RWPE2 (cell line): ENCODE measurements around the gene CBY1.

Experiments
- ATAC-seq: fragments of 200-7000 bp; cut with Tn5 transposase; 3 replicates; pipeline ENCODE4 v1.9.1; 2021; ENCODE audit warnings: low read depth
- DNase-seq: peaks from one replicate; pipeline ENCODE4 v3.0.0-alpha.2; 2020; ENCODE audit warnings: low spot score
- H3K27ac ChIP-seq: fragments of 450-650 bp; 2 replicates; pipeline ENCODE4 v1.5.1; 2017; ENCODE audit warnings: mild to moderate bottlenecking; ENCODE audit not compliant: poor library complexity, severe bottlenecking
- H3K27me3 ChIP-seq: fragments of 250-450 bp; sonication (Bioruptor Pico); 2 replicates; pipeline ENCODE4 v1.5.1; 2021; ENCODE audit warnings: mild to moderate bottlenecking, moderate library complexity; ENCODE audit not compliant: insufficient read depth, poor library complexity, severe bottlenecking
- H3K36me3 ChIP-seq: fragments of 250-450 bp; sonication (Bioruptor Pico); 2 replicates; pipeline ENCODE4 v1.5.1; 2020; ENCODE audit warnings: low read depth, mild to moderate bottlenecking, moderate library complexity
- H3K4me1 ChIP-seq: fragments of 250-450 bp; sonication (Bioruptor Pico); 2 replicates; pipeline ENCODE4 v1.5.1; 2021; ENCODE audit warnings: mild to moderate bottlenecking, moderate library complexity; ENCODE audit not compliant: insufficient read depth, poor library complexity, severe bottlenecking
- H3K4me3 ChIP-seq: fragments of 250-450 bp; sonication (Bioruptor Pico); 2 replicates; pipeline ENCODE4 v1.5.1; 2021; ENCODE audit warnings: mild to moderate bottlenecking, moderate library complexity; ENCODE audit not compliant: severe bottlenecking
- H3K9me3 ChIP-seq: fragments of 250-450 bp; sonication (Bioruptor Pico); 2 replicates; pipeline ENCODE4 v1.5.1; 2021; ENCODE audit warnings: mild to moderate bottlenecking, moderate library complexity; ENCODE audit not compliant: severe bottlenecking
- TF ChIP-seq, protein P1 (sequence below): fragments of 450-650 bp; IDR thresholded peaks from one replicate; pipeline ENCODE4 v1.5.1; 2017; ENCODE audit warnings: mild to moderate bottlenecking, moderate library complexity; ENCODE audit not compliant: poor library complexity, severe bottlenecking

CBY1 gene

DNA sequence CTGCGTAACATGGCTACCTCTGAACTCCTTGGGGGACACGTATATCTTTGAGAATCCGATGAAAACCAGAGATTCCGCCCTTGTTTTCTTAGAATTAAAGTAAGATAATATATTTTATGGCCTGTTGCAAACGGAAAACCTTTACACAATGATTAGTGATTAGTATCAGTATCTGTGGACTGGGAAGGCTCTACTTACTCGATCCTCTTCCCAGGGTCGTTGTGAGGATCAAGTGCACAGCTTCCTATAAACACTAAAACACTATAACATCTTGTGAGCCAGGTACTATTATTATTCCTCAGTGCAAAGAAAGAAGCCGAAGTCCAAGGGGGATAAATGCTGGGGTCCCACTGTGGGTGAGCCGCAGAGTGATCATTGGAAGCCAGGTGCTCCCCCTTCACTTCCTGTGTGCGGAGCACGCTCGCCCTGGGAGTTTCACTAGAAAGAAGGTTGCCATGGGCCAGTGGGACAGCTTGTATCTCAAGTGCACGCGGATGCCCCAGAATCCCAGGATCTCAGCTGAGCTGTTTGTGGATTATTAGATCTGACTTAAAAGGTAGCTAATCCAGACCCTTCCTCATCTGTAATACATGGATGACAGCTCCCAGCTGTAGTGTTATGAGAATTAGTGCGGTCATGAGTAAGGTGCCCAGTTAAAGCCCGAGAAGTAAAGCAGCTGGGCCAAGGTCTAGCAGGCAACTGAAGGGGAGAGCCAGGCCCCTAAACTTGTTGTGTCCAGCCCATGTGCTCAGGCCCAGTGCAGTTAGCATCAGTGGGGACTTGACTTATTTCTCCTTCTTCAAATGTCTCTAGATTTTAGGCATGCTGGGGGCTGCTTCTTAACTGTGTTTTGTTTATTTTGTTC is 839 bp downstream of the CBY1 start:
- Histone ChIP-seq H3K36me3 (peaks cover 23% of the 10 kb centered on the region), H3K27ac (peak overlapping the region; percentile 62), H3K4me1 (no peaks in the 10 kb centered on the region), H3K27me3 (no peaks in the 10 kb centered on the region), H3K9me3 (no peaks in the 10 kb centered on the region), H3K4me3 (peak overlapping the region; percentile 98)
- ATAC-seq (peak; percentile 49), DNase-seq (no peak)
- TF ChIP-seq, protein P1, sequence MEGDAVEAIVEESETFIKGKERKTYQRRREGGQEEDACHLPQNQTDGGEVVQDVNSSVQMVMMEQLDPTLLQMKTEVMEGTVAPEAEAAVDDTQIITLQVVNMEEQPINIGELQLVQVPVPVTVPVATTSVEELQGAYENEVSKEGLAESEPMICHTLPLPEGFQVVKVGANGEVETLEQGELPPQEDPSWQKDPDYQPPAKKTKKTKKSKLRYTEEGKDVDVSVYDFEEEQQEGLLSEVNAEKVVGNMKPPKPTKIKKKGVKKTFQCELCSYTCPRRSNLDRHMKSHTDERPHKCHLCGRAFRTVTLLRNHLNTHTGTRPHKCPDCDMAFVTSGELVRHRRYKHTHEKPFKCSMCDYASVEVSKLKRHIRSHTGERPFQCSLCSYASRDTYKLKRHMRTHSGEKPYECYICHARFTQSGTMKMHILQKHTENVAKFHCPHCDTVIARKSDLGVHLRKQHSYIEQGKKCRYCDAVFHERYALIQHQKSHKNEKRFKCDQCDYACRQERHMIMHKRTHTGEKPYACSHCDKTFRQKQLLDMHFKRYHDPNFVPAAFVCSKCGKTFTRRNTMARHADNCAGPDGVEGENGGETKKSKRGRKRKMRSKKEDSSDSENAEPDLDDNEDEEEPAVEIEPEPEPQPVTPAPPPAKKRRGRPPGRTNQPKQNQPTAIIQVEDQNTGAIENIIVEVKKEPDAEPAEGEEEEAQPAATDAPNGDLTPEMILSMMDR, result no peak

DNA sequence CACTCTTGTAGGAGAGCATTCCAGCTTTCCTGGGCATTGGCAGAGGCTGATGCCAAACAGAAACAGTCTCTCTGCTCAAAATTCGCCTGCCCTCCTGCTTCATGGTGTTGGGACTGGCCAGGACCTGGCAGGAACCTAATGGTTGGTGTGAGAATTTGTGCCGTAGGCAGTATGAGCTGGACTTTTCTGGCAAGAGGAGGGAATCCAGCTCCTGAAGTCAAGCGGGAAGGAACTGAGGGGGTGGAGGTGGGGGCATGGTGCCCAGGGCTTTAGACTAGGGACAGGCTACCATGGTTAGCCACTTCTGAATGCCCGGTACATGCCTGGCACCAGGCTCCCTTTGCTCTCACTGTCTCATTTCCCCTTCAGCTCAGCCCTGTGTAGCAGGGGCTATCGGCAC is 18.4 kb downstream of the CBY1 start:
- ATAC-seq (peak; percentile 38), DNase-seq (no peak)
- Histone ChIP-seq H3K36me3 (peaks cover 25% of the 10 kb centered on the region), H3K27me3 (no peaks in the 10 kb centered on the region), H3K4me1 (no peaks in the 10 kb centered on the region), H3K9me3 (no peaks in the 10 kb centered on the region), H3K27ac (no peak overlapping the region), H3K4me3 (no peak overlapping the region)
- TF ChIP-seq, protein P1, result no peak

DNA sequence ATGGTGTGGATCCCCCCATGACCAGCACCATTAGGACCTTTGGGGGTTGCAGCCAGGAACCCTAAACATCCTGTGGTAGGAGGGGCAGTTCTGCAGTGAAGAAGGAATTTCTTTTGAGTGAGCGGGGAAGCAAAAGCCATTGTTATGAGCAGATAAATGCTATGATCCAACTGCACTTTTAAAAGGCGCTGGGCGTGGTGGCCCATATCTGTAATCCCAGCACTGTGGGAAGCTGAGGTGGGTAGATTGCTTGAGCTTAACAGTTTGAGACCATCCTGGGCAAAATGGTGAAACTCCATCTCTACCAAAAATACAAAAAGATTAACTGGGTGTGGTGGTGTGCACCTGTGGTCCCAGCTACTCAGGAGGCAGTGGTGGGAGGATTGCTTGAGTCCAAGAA is 19.4 kb downstream of the CBY1 start:
- DNase-seq, result no peak
- no peak for ATAC-seq
- TF ChIP-seq, protein P1, result no peak
- Histone ChIP-seq H3K27ac (no peak overlapping the region), H3K36me3 (peaks cover 18% of the 10 kb centered on the region), H3K4me1 (peaks cover 4% of the 10 kb centered on the region), H3K9me3 (no peaks in the 10 kb centered on the region), H3K4me3 (no peak overlapping the region), H3K27me3 (no peaks in the 10 kb centered on the region)

DNA sequence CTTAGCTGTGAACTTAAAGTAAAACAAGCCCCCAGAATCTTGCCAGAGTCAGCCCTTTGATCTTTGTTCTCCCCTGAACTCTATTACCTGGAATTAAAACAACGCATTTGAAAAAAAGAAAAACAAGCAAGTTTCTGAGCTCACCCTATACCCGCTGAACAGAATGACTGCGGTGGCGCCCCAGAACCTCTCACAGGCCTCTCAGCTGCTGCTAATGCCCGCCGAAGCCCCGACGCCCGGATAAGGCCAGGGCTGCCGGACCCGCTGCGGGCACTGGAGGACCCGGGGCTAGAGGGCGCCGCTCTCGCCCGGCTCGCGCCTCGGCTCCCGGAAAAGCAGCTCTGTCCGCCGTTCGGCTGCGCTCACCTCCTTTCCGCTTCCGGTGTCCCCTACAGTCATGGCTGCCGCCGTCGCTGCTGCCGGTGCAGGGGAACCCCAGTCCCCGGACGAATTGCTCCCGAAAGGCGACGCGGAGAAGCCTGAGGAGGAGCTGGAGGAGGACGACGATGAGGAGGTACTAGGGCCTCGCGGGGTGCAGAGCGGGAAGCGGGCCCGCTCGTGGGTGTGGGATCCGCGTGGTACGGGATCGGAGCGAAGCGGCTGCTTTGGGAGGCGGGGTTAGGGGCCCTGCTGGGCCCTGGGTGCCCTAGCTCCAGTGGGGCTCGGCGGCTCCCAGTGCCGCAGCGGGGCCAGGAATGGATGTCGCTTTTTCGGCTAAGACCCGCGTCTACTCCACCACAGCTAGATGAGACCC is 25.3 kb downstream of the CBY1 start, which contains the start of gene TOMM22:
Gene TOMM22 (plus strand): TSS at position 376 of the 754 bp plus-strand sequence. CDS start 22 bp downstream, at position 398.
- Histone ChIP-seq H3K4me1 (peaks cover 7% of the 10 kb centered on the region), H3K9me3 (no peaks in the 10 kb centered on the region), H3K36me3 (peaks cover 30% of the 10 kb centered on the region), H3K27me3 (no peaks in the 10 kb centered on the region), H3K4me3 (peak within 1 kb of the TSS; percentile 55), H3K27ac (peak within 1 kb of the TSS; percentile 35)
- peak; percentile 98 for ATAC-seq
- TF ChIP-seq, protein P1, result peak; percentile 97
- DNase-seq, result peak; percentile 86
